ENCODE data around the gene DIP2C. TPM values are rescaled to one million over a fixed set of nuclear protein-coding genes. Genes with fewer than 3 reads are reported as not detected.

DIP2C gene
- total RNA-seq, 1 donor from 2014 or later, result 30.8 TPM

DNA sequence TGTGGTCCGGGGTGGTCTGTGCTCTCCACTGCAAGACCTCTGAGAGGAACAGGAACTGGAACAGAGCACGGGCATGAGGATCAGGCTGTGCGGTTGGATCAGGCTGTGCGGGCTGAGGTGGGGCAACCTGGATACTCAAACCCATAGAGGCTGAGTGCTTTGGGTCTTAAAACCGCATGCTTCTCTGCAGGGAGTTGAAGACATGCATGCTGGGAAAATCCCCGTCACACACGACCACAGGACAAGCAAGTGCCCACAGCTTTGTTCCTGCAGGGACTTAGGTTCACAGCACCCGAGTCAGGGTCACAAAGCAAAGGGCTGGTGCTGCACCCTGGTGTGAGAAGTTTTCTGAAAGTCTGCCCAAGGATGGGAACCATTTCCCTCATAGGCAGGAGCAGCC, 333.0 kb downstream of the DIP2C start:
- H3K4me3 ChIP-seq, result no peak overlapping the region
- peaks cover 90% of the 10 kb centered on the region for H3K36me3 ChIP-seq
- no peaks in the 10 kb centered on the region for H3K9me3 ChIP-seq (replicated peaks)
- TF ChIP-seq, protein P1, sequence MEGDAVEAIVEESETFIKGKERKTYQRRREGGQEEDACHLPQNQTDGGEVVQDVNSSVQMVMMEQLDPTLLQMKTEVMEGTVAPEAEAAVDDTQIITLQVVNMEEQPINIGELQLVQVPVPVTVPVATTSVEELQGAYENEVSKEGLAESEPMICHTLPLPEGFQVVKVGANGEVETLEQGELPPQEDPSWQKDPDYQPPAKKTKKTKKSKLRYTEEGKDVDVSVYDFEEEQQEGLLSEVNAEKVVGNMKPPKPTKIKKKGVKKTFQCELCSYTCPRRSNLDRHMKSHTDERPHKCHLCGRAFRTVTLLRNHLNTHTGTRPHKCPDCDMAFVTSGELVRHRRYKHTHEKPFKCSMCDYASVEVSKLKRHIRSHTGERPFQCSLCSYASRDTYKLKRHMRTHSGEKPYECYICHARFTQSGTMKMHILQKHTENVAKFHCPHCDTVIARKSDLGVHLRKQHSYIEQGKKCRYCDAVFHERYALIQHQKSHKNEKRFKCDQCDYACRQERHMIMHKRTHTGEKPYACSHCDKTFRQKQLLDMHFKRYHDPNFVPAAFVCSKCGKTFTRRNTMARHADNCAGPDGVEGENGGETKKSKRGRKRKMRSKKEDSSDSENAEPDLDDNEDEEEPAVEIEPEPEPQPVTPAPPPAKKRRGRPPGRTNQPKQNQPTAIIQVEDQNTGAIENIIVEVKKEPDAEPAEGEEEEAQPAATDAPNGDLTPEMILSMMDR (IDR thresholded peaks at IDR 0.05; ENCODE audit: borderline replicate concordance), result no peak
- no peaks in the 10 kb centered on the region for H3K27me3 ChIP-seq (ENCODE audit: low read depth)
- intact Hi-C loops (cut with micrococcal nuclease), result no loop called here
- no peak overlapping the region for H3K27ac ChIP-seq (replicated peaks)
- H3K4me1 ChIP-seq, result no peaks in the 10 kb centered on the region
- no peak for DNase-seq

DNA sequence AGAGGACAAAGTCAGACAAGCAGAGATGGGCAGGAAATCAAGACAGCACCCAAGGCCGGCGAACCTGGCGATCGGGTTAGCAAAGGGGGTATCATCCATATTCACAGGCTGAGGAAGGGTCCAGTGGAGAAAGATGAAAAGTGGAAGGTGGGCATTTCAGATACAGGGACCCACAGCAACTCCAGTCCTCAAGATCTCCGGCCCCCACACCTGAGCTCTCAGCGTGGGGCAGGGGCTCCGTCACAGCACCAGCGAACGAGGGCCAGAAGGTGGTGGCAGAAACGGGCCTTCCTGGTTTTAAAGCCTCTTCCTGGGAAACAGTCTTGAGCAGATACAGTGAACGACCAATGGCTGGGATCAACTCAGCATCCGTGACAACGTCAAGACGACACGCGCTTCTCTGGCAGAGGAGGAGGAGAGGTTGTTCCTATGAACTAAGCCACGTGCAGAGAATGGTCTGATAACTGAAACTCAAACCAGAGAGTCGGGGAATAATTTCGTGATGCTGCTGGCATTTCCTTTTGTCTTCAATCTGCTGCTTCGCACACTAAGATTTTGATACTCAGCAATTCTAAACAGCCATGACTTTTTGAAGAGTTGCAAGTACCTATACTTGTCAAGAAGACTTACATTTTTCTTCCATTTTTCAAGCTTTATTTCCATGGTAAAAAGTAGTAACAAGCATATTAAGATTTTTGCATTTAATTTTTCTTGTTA, 334.4 kb downstream of the DIP2C start:
- Histone ChIP-seq H3K36me3 (peaks cover 84% of the 10 kb centered on the region), H3K27ac (replicated peaks) (no peak overlapping the region), H3K4me3 (no peak overlapping the region), H3K27me3 (ENCODE audit: low read depth) (no peaks in the 10 kb centered on the region), H3K9me3 (replicated peaks) (no peaks in the 10 kb centered on the region), H3K4me1 (no peaks in the 10 kb centered on the region)
- no peak for DNase-seq
- TF ChIP-seq, protein P1 (IDR thresholded peaks at IDR 0.05; ENCODE audit: borderline replicate concordance), result no peak
- intact Hi-C loops (cut with micrococcal nuclease), result no loop called here

DNA sequence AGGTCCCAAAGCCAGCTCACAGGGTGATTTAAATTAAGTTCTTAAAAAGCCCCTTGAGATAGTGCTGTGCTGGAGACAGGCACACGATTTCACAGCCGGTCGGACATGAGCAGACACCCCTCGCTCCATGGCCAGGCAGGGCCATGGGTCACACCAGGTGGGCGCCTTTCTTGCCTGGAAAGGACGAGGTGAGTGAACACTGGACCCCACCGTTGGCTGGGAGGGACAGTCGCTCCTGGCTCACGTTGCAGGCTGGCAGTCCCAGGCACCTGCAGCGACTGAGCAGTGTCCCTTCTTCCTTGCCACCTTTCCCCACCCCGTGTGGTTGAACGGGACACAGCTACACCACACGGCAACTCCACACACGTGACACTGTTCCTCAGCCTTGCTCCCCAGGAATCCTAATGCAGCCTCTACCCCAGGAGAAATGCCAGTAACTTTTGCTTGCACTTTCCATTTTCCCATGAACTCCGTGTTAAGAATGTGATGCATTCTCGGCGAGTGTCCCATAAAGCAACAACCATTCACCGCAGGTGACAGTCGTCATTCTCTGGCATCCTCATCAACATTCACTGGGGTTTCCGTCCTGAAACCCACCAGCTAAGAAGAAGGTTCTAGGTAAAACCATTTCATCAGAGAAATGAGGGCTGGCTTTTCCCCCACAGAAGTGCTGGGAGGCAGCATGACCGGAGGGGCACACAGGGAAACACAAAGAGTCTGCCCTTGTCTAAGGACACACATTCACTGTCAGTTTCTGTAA, 336.8 kb downstream of the DIP2C start:
- Histone ChIP-seq H3K27me3 (ENCODE audit: low read depth) (no peaks in the 10 kb centered on the region), H3K9me3 (replicated peaks) (no peaks in the 10 kb centered on the region), H3K4me3 (no peak overlapping the region), H3K36me3 (peaks cover 85% of the 10 kb centered on the region), H3K4me1 (no peaks in the 10 kb centered on the region), H3K27ac (replicated peaks) (no peak overlapping the region)
- DNase-seq, result no peak
- TF ChIP-seq, protein P1 (IDR thresholded peaks at IDR 0.05; ENCODE audit: borderline replicate concordance), result no peak
- intact Hi-C loops (cut with micrococcal nuclease), result no loop called here

DNA sequence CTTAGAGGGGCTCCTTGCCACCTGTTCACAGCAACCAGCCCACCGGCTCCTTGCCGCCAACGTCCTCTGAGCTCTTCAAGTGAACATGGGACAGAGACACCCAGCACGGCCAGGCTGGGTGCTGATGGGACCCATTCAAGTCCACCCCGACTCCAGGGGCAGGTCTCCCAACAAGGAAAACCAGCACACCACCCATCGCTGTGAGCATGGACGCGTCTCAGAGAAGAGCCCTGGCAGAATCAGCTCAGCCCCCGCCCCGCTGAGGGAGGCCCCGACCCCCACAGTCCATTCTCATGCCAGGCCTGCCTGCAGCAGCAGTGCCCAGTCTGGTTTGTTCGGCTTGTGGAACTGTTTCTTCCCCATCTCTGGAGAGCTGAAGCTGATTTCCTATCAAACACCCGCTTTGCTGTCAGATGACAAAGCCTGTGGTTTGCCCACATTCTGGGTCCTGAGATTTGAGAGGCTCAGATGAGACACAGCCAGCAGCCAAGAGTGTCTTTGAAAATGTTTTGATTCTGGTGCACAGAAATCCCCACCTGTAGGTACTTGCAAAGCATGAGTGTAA, 337.6 kb downstream of the DIP2C start:
- TF ChIP-seq, protein P1 (IDR thresholded peaks at IDR 0.05; ENCODE audit: borderline replicate concordance), result no peak
- no peaks in the 10 kb centered on the region for H3K4me1 ChIP-seq
- no peaks in the 10 kb centered on the region for H3K27me3 ChIP-seq (ENCODE audit: low read depth)
- no peak overlapping the region for H3K4me3 ChIP-seq
- H3K27ac ChIP-seq (replicated peaks), result no peak overlapping the region
- intact Hi-C loops (cut with micrococcal nuclease), result no loop called here
- DNase-seq, result no peak
- H3K36me3 ChIP-seq, result peaks cover 77% of the 10 kb centered on the region
- H3K9me3 ChIP-seq (replicated peaks), result no peaks in the 10 kb centered on the region

DNA sequence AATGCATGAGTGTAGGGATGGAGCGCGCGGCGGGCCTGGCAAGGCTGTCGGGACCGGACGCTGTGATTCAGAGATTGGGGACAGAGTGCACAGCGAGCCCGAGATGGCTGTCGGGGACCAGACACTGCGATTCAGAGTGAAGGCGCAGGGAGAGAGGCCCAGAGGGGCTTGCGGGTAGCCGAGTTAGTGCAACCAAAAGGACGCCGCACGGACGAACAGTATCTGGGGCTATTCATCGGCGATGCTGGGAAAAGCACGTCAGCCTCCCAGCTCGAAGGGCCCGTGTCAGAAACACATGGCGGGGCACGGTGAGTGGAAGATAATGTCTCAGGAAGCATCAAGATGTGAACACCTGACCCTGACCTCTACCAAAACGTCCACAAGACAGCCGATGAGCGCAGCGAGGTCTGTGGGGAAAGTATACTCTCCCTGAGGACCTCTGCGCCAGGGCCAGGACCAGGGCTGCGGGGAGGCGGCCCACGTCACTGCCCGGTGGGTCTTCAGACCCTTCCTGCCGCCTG, 338.4 kb downstream of the DIP2C start:
- intact Hi-C loops (cut with micrococcal nuclease), result no loop called here
- H3K27me3 ChIP-seq (ENCODE audit: low read depth), result no peaks in the 10 kb centered on the region

More for the DNA sequence above, 338.4 kb downstream of the DIP2C start:
- TF ChIP-seq, protein P1 (IDR thresholded peaks at IDR 0.05; ENCODE audit: borderline replicate concordance), result no peak
- Histone ChIP-seq H3K27ac (replicated peaks) (no peak overlapping the region), H3K36me3 (peaks cover 69% of the 10 kb centered on the region), H3K4me3 (no peak overlapping the region), H3K4me1 (no peaks in the 10 kb centered on the region), H3K9me3 (replicated peaks) (no peaks in the 10 kb centered on the region)
- no peak for DNase-seq
